ENCODE data around the gene ZFYVE28.

The ZFYVE28 gene

DNA sequence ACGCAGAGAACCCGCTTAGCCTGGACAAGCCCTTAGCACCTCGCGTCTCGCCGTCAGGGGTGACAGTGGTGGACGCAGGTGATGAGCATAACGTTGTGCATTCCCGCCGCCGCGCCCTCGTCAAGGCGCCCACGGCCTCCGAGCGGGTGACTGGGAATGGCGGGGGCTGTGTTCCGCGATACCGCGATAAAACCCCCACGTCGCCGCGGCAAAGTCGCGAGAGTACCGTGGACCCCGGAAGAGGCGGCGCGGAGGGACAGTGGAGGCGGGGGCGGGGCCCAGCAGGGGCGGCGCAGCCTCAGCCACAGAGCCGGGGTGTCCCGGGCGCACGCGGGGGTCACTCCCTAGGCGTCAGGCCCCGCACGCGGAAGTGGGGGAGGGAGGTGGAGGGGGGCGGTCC is 53.8 kb downstream of the ZFYVE28 start:
- no peak overlapping the region for H3K4me3 ChIP-seq (ENCODE audit: low read depth, low read length)
- DNase-seq (ENCODE audit: low read depth): no peak
- TF ChIP-seq, protein P1, sequence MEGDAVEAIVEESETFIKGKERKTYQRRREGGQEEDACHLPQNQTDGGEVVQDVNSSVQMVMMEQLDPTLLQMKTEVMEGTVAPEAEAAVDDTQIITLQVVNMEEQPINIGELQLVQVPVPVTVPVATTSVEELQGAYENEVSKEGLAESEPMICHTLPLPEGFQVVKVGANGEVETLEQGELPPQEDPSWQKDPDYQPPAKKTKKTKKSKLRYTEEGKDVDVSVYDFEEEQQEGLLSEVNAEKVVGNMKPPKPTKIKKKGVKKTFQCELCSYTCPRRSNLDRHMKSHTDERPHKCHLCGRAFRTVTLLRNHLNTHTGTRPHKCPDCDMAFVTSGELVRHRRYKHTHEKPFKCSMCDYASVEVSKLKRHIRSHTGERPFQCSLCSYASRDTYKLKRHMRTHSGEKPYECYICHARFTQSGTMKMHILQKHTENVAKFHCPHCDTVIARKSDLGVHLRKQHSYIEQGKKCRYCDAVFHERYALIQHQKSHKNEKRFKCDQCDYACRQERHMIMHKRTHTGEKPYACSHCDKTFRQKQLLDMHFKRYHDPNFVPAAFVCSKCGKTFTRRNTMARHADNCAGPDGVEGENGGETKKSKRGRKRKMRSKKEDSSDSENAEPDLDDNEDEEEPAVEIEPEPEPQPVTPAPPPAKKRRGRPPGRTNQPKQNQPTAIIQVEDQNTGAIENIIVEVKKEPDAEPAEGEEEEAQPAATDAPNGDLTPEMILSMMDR (IDR thresholded peaks at IDR 0.05; ENCODE audit: control insufficient read depth, extremely low read depth, insufficient read depth): no peak

DNA sequence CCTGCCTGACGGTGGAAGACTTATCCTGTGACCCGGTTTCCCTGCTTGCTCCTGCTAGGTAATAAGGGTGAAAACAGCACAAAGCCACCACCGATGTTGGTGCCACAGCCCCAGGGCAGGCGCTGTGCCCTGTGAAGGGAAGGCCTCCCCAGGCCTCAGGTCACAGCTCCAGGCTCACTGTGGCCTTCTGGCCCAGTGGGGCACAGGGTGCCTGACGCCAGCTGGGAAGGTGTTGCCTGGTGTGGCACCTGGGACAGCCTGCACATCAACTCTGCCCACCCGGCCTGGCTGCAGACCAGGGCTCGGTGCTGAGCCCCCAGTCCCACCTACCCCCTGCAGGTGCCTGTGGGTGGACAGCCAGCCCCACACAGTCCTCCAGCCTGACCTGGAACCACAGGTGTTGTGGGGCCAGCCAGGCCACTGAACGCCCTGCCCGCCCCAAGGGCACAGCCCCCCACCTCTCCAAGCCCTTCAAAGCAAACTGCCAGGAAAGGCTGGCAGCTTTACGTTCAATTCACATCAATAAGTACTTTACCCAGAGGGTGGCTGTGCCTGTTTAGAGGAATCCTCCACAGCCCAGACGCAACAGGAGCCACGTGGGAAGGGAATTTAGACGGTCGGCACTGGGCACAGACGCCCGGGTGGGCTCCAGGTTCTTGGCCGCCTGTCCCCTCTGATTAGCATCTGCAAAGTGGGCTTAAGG is 54.3 kb downstream of the ZFYVE28 start:
- no peak for DNase-seq (ENCODE audit: low read depth)
- H3K4me3 ChIP-seq (ENCODE audit: low read depth, low read length): no peak overlapping the region
- TF ChIP-seq, protein P1 (IDR thresholded peaks at IDR 0.05; ENCODE audit: control insufficient read depth, extremely low read depth, insufficient read depth): no peak

DNA sequence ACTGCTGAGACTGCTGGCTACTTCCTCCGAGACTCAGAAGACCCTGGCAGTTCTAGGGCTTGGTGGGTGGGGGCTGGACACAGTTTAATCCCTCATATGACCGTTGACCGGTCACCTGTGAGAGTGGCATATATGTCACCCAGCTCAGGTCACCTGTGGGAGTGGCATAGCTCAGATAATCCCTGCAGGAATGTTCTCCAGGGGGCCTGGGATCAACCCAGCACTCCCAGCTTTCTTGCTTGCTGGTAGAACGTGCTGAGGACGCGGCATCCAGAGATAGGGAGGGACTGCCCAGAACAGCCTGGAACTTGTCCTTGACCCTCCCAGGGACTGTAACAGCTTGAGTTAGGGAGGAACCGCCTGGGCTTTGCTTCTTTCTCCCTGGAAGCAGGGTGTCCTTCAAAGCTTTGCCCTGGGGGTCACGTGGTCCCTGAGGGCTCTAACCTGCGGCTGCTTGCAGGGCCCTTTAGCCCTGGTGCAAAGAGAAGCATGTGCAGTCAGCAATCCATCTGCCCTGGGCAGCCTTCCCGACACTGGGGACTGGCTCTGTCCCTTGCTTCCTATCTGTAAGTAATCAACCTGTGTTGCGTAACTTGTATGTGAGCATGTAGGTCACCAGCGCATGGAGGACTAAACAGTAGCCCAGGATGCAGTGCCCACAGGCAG is 55.3 kb downstream of the ZFYVE28 start:
- H3K4me3 ChIP-seq (ENCODE audit: low read depth, low read length): no peak overlapping the region
- peak; percentile 48 for DNase-seq (ENCODE audit: low read depth)
- TF ChIP-seq, protein P1 (IDR thresholded peaks at IDR 0.05; ENCODE audit: control insufficient read depth, extremely low read depth, insufficient read depth): no peak

DNA sequence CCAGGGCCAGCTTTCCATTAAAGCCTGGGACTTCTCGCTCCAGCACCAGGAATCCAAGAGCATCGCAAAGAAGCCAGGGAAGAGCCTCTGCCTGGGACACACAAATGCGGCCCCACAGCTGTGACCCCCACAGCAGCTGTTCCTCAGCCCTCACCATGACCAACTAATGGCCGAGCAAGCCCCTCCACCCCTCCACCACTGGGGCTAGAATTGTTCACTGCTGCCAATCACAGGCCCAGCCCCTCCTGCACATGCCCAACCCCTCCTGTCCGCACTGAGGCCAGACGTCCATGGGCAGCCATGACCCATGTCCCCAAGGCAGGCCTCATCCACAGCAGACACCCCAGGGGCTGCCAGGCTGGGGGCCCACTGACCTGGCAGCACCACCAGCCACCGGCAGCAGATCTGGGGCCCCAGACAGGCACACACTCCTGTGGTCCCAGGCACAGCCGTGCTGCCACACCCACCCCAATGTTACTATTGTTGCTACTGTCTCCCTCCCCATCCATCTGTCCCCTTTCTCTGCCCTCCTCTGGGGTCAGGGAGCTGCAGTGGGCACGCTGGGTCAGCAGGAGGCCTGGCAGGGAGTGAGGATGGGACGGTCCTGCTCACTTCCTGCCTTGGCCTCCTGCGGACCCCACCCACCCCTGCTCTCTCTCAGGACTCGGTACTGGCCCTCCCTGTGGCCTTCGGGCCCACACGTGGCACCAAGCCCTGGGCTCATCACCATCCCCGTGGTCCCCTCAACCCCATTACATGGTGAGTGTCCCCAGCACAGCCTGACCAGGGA is 56.0 kb downstream of the ZFYVE28 start:
- TF ChIP-seq, protein P1 (IDR thresholded peaks at IDR 0.05; ENCODE audit: control insufficient read depth, extremely low read depth, insufficient read depth): no peak
- H3K4me3 ChIP-seq (ENCODE audit: low read depth, low read length): no peak overlapping the region
- no peak for DNase-seq (ENCODE audit: low read depth)

DNA sequence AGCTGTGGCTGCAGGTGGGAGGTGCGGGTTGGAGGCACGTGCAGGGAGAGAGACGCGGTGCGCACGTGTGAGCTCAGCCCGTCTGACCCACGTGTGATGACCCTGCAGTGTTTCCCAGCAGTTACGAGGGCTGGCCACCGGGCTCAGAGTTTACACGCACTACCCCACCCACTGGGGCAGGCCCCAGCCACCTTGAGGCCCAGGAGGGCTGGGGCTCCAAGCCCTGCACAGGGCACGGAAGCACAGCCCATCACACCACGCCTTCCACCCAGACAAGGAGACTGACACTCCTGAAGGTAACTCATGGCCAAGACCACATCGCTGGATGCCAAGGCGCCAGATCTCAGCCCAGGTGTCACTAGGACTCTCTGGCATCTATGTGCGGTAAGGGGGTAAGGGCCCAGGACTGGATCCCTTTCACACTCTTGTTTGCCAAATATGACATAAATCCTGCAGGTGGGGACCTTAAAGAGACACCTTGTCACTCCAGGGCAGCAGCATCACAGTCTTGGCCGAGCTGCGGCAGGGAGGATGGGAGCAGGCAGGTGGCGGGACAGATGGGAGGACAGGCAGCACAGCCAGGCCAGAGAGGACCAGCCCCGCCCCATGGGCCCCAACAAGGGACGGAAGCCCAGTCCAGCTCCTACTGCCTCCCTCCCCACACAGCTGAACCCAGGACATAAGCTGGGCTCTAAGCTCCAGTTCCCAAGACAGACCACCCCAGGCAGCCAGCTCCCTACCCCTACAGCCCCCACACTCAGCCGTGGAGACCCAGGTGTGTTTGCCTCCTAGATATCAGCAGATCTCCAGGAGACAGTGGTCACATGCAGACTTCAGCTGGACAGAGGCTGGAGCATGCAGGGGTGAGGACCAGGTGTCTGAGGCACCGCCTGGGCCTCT is 56.8 kb downstream of the ZFYVE28 start:
- H3K4me3 ChIP-seq (ENCODE audit: low read depth, low read length): no peak overlapping the region
- TF ChIP-seq, protein P1 (IDR thresholded peaks at IDR 0.05; ENCODE audit: control insufficient read depth, extremely low read depth, insufficient read depth): no peak
- DNase-seq (ENCODE audit: low read depth): no peak

DNA sequence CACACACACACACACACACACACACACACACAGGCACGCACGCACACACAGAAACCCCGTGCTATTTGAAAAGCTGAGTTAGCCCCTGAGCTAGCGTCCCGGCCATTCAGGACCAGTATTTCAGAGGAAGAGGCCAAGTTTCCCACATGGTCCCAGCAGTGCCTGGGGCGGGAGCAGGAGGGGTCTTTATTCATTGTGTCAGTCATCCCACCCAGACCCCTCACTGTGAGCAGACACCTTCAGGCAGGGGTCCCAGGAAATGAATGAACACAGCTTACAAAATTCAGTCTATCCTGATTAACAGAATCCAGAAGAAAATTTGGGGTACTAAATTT is 58.1 kb downstream of the ZFYVE28 start:
- TF ChIP-seq, protein P1 (IDR thresholded peaks at IDR 0.05; ENCODE audit: control insufficient read depth, extremely low read depth, insufficient read depth): no peak
- H3K4me3 ChIP-seq (ENCODE audit: low read depth, low read length): no peak overlapping the region
- DNase-seq (ENCODE audit: low read depth): no peak

Measured in LNCaP clone FGC (cell line).